ENCODE measurements around the gene OFD1. TPM values are rescaled to one million over a fixed set of nuclear protein-coding genes. Genes with fewer than 3 reads are reported as not detected.

Gene OFD1
- total RNA-seq (2022; extraction: Qiagen RNA extraction) = 11.0 to 12.8 TPM (median 11.9 TPM) in 5 replicates

GRCh38 chrX:13734278-13735172, at the start of gene OFD1, which contains the start of gene TRAPPC2:
Gene OFD1 (plus strand): TSS chrX:13734748. CDS start chrX:13735072, 324 bp downstream.
Gene TRAPPC2 (minus strand): TSS chrX:13734620. CDS start chrX:13719963, 14,657 bp downstream.

GRCh38 chrX:13688958-13689740, 45.4 kb upstream of the OFD1 start, which contains the start of gene RAB9A:
Gene RAB9A (plus strand): TSS chrX:13689128. CDS start chrX:13708747, 19,619 bp downstream.

GRCh38 chrX:13816643-13817627, 82.4 kb downstream of the OFD1 start, which contains the start of gene GPM6B:
Gene GPM6B (minus strand): TSS chrX:13817093. CDS start chrX:13816904, 189 bp downstream.

Other genes starting within 250 kb of the OFD1 start
- gene EGFL6, start 165.1 kb upstream of the OFD1 start, total RNA-seq (2022; extraction: Qiagen RNA extraction) = not detected in 5 replicates
- 0.63 to 1.1 TPM (median 0.83 TPM) in 5 replicates for gene TCEANC, start 81.6 kb upstream of the OFD1 start, total RNA-seq (2022; extraction: Qiagen RNA extraction)
- 29.9 to 35.1 TPM (median 31.4 TPM) in 5 replicates for gene RAB9A, start 45.6 kb upstream of the OFD1 start, total RNA-seq (2022; extraction: Qiagen RNA extraction)
- gene TRAPPC2, start 128 bp upstream of the OFD1 start, total RNA-seq (2022; extraction: Qiagen RNA extraction) = 6.2 to 8.1 TPM (median 6.9 TPM) in 5 replicates
- gene GPM6B, start 82.3 kb downstream of the OFD1 start, total RNA-seq (2022; extraction: Qiagen RNA extraction) = 0.09 to 0.28 TPM (median 0.24 TPM) in 5 replicates

Data from A549 treated with Mapracorat at 1 μM for 4 hours (cell line).